Measurements from ENCODE around the gene LNX2. TPM values are rescaled to one million over a fixed set of nuclear protein-coding genes. Genes with fewer than 3 reads are reported as not detected.

LNX2 gene
- polyA plus RNA-seq, 2 donors, result 5.5 to 6.1 TPM

GRCh38 chr13:27639186-27639585, 18.9 kb upstream of the LNX2 start:
- Histone ChIP-seq H3K9me3 (ENCODE audit: control insufficient read depth in 2 of 2, insufficient read depth in 1 of 2, low read depth in 1 of 2, low read length in 1 of 2) (no peaks in the 10 kb centered on the region), H3K27me3 (ENCODE audit: control insufficient read depth in 1 of 2, insufficient read depth in 2 of 2, low read length in 2 of 2) (no peaks in the 10 kb centered on the region), H3K27ac (ENCODE audit: low read depth in 2 of 2, low read length in 1 of 2) (no peak overlapping the region), H3K4me3 (ENCODE audit: low read depth in 1 of 2, low read length in 2 of 2) (no peak overlapping the region), H3K36me3 (ENCODE audit: control insufficient read depth in 2 of 2, insufficient read depth in 2 of 2, low read length in 1 of 2) (no peaks in the 10 kb centered on the region), H3K4me1 (ENCODE audit: control insufficient read depth in 2 of 2, insufficient read depth in 2 of 2, low read length in 1 of 2) (peaks cover 0 to 5% of the 10 kb centered on the region in 2 donors)

- WGBS, 2 donors, result 23 to 24% methylated on average over 2 of the region's 2 CpGs
- peak overlapping the region; percentile 57 to 68 for H3K27ac ChIP-seq (ENCODE audit: low read depth in 2 of 2, low read length in 1 of 2)
- H3K9me3 ChIP-seq (ENCODE audit: control insufficient read depth in 2 of 2, insufficient read depth in 1 of 2, low read depth in 1 of 2, low read length in 1 of 2), result no peaks in the 10 kb centered on the region
- H3K27me3 ChIP-seq (ENCODE audit: control insufficient read depth in 1 of 2, insufficient read depth in 2 of 2, low read length in 2 of 2), result no peaks in the 10 kb centered on the region
- H3K36me3 ChIP-seq (ENCODE audit: control insufficient read depth in 2 of 2, insufficient read depth in 2 of 2, low read length in 1 of 2), result no peaks in the 10 kb centered on the region
- peaks cover 0 to 5% of the 10 kb centered on the region in 2 donors for H3K4me1 ChIP-seq (ENCODE audit: control insufficient read depth in 2 of 2, insufficient read depth in 2 of 2, low read length in 1 of 2)
- H3K4me3 ChIP-seq (ENCODE audit: low read depth in 1 of 2, low read length in 2 of 2), result no peak overlapping the region
Measured at GRCh38 chr13:27638521-27638920, 18.2 kb upstream of the LNX2 start.

- no peak overlapping the region for H3K4me3 ChIP-seq (ENCODE audit: low read depth in 1 of 2, low read length in 2 of 2)
- WGBS, 2 donors, result 70 to 77% methylated on average over 1 of the region's 1 CpG
- H3K4me1 ChIP-seq (ENCODE audit: control insufficient read depth in 2 of 2, insufficient read depth in 2 of 2, low read length in 1 of 2), result peaks cover 0 to 5% of the 10 kb centered on the region in 2 donors
- H3K27ac ChIP-seq (ENCODE audit: low read depth in 2 of 2, low read length in 1 of 2), result peak overlapping the region; percentile 25 to 70
- no peaks in the 10 kb centered on the region for H3K9me3 ChIP-seq (ENCODE audit: control insufficient read depth in 2 of 2, insufficient read depth in 1 of 2, low read depth in 1 of 2, low read length in 1 of 2)
- H3K27me3 ChIP-seq (ENCODE audit: control insufficient read depth in 1 of 2, insufficient read depth in 2 of 2, low read length in 2 of 2), result no peaks in the 10 kb centered on the region
- H3K36me3 ChIP-seq (ENCODE audit: control insufficient read depth in 2 of 2, insufficient read depth in 2 of 2, low read length in 1 of 2), result no peaks in the 10 kb centered on the region
Measured at GRCh38 chr13:27638001-27638400, 17.7 kb upstream of the LNX2 start.

GRCh38 chr13:27637289-27637626, 16.9 kb upstream of the LNX2 start:
- 88% methylated on average over 1 of the region's 1 CpG for WGBS, 2 donors
- Histone ChIP-seq H3K4me3 (ENCODE audit: low read depth in 1 of 2, low read length in 2 of 2) (no peak overlapping the region), H3K9me3 (ENCODE audit: control insufficient read depth in 2 of 2, insufficient read depth in 1 of 2, low read depth in 1 of 2, low read length in 1 of 2) (no peaks in the 10 kb centered on the region), H3K27me3 (ENCODE audit: control insufficient read depth in 1 of 2, insufficient read depth in 2 of 2, low read length in 2 of 2) (no peaks in the 10 kb centered on the region), H3K27ac (ENCODE audit: low read depth in 2 of 2, low read length in 1 of 2) (no peak overlapping the region), H3K4me1 (ENCODE audit: control insufficient read depth in 2 of 2, insufficient read depth in 2 of 2, low read length in 1 of 2) (peaks cover 0 to 5% of the 10 kb centered on the region in 2 donors), H3K36me3 (ENCODE audit: control insufficient read depth in 2 of 2, insufficient read depth in 2 of 2, low read length in 1 of 2) (no peaks in the 10 kb centered on the region)

- Histone ChIP-seq H3K27ac (ENCODE audit: low read depth in 2 of 2, low read length in 1 of 2) (no peak overlapping the region), H3K27me3 (ENCODE audit: control insufficient read depth in 1 of 2, insufficient read depth in 2 of 2, low read length in 2 of 2) (no peaks in the 10 kb centered on the region), H3K4me3 (ENCODE audit: low read depth in 1 of 2, low read length in 2 of 2) (no peak overlapping the region), H3K36me3 (ENCODE audit: control insufficient read depth in 2 of 2, insufficient read depth in 2 of 2, low read length in 1 of 2) (no peaks in the 10 kb centered on the region), H3K9me3 (ENCODE audit: control insufficient read depth in 2 of 2, insufficient read depth in 1 of 2, low read depth in 1 of 2, low read length in 1 of 2) (no peaks in the 10 kb centered on the region), H3K4me1 (ENCODE audit: control insufficient read depth in 2 of 2, insufficient read depth in 2 of 2, low read length in 1 of 2) (peaks cover 0 to 5% of the 10 kb centered on the region in 2 donors)
- 34 to 54% methylated on average over 6 of the region's 6 CpGs for WGBS, 2 donors
Measured at GRCh38 chr13:27636589-27637288, 16.4 kb upstream of the LNX2 start.

GRCh38 chr13:27635266-27635665, 14.9 kb upstream of the LNX2 start:
- peaks cover 0 to 7% of the 10 kb centered on the region in 2 donors for H3K4me1 ChIP-seq (ENCODE audit: control insufficient read depth in 2 of 2, insufficient read depth in 2 of 2, low read length in 1 of 2)
- 75 to 81% methylated on average over 1 of the region's 1 CpG for WGBS, 2 donors
- H3K27me3 ChIP-seq (ENCODE audit: control insufficient read depth in 1 of 2, insufficient read depth in 2 of 2, low read length in 2 of 2), result no peaks in the 10 kb centered on the region
- H3K36me3 ChIP-seq (ENCODE audit: control insufficient read depth in 2 of 2, insufficient read depth in 2 of 2, low read length in 1 of 2), result no peaks in the 10 kb centered on the region
- H3K27ac ChIP-seq (ENCODE audit: low read depth in 2 of 2, low read length in 1 of 2), result no peak overlapping the region
- no peak overlapping the region for H3K4me3 ChIP-seq (ENCODE audit: low read depth in 1 of 2, low read length in 2 of 2)
- H3K9me3 ChIP-seq (ENCODE audit: control insufficient read depth in 2 of 2, insufficient read depth in 1 of 2, low read depth in 1 of 2, low read length in 1 of 2), result no peaks in the 10 kb centered on the region

- H3K27ac ChIP-seq (ENCODE audit: low read depth in 2 of 2, low read length in 1 of 2), result peak overlapping the region; percentile 78 to 81
- no peaks in the 10 kb centered on the region for H3K36me3 ChIP-seq (ENCODE audit: control insufficient read depth in 2 of 2, insufficient read depth in 2 of 2, low read length in 1 of 2)
- 54 to 68% methylated on average over 3 of the region's 3 CpGs for WGBS, 2 donors
- peaks cover 0 to 7% of the 10 kb centered on the region in 2 donors for H3K4me1 ChIP-seq (ENCODE audit: control insufficient read depth in 2 of 2, insufficient read depth in 2 of 2, low read length in 1 of 2)
- H3K9me3 ChIP-seq (ENCODE audit: control insufficient read depth in 2 of 2, insufficient read depth in 1 of 2, low read depth in 1 of 2, low read length in 1 of 2), result no peaks in the 10 kb centered on the region
- H3K4me3 ChIP-seq (ENCODE audit: low read depth in 1 of 2, low read length in 2 of 2), result no peak overlapping the region
- H3K27me3 ChIP-seq (ENCODE audit: control insufficient read depth in 1 of 2, insufficient read depth in 2 of 2, low read length in 2 of 2), result no peaks in the 10 kb centered on the region
Measured at GRCh38 chr13:27634791-27635190, 14.5 kb upstream of the LNX2 start.

GRCh38 chr13:27634231-27634630, 13.9 kb upstream of the LNX2 start:
- no peaks in the 10 kb centered on the region for H3K9me3 ChIP-seq (ENCODE audit: control insufficient read depth in 2 of 2, insufficient read depth in 1 of 2, low read depth in 1 of 2, low read length in 1 of 2)
- H3K27ac ChIP-seq (ENCODE audit: low read depth in 2 of 2, low read length in 1 of 2), result peak overlapping the region in 1 of 2 donors; percentile 78
- peaks cover 0 to 7% of the 10 kb centered on the region in 2 donors for H3K4me1 ChIP-seq (ENCODE audit: control insufficient read depth in 2 of 2, insufficient read depth in 2 of 2, low read length in 1 of 2)
- no peaks in the 10 kb centered on the region for H3K36me3 ChIP-seq (ENCODE audit: control insufficient read depth in 2 of 2, insufficient read depth in 2 of 2, low read length in 1 of 2)
- no peak overlapping the region for H3K4me3 ChIP-seq (ENCODE audit: low read depth in 1 of 2, low read length in 2 of 2)
- H3K27me3 ChIP-seq (ENCODE audit: control insufficient read depth in 1 of 2, insufficient read depth in 2 of 2, low read length in 2 of 2), result no peaks in the 10 kb centered on the region
- WGBS, 2 donors, result 46 to 61% methylated on average over 2 of the region's 2 CpGs

- no peaks in the 10 kb centered on the region for H3K36me3 ChIP-seq (ENCODE audit: control insufficient read depth in 2 of 2, insufficient read depth in 2 of 2, low read length in 1 of 2)
- 88 to 91% methylated on average over 1 of the region's 1 CpG for WGBS, 2 donors
- peaks cover 0 to 4% of the 10 kb centered on the region in 2 donors for H3K4me1 ChIP-seq (ENCODE audit: control insufficient read depth in 2 of 2, insufficient read depth in 2 of 2, low read length in 1 of 2)
- H3K27ac ChIP-seq (ENCODE audit: low read depth in 2 of 2, low read length in 1 of 2), result peak overlapping the region; percentile 1 to 31
- no peak overlapping the region for H3K4me3 ChIP-seq (ENCODE audit: low read depth in 1 of 2, low read length in 2 of 2)
- no peaks in the 10 kb centered on the region for H3K27me3 ChIP-seq (ENCODE audit: control insufficient read depth in 1 of 2, insufficient read depth in 2 of 2, low read length in 2 of 2)
- no peaks in the 10 kb centered on the region for H3K9me3 ChIP-seq (ENCODE audit: control insufficient read depth in 2 of 2, insufficient read depth in 1 of 2, low read depth in 1 of 2, low read length in 1 of 2)
Measured at GRCh38 chr13:27632648-27633047, 12.3 kb upstream of the LNX2 start.

- 85 to 90% methylated on average over 4 of the region's 4 CpGs for WGBS, 2 donors
- H3K27ac ChIP-seq (ENCODE audit: low read depth in 2 of 2, low read length in 1 of 2), result no peak overlapping the region
Measured at GRCh38 chr13:27632214-27632613, 11.9 kb upstream of the LNX2 start.

More at GRCh38 chr13:27632214-27632613, 11.9 kb upstream of the LNX2 start:
- H3K36me3 ChIP-seq (ENCODE audit: control insufficient read depth in 2 of 2, insufficient read depth in 2 of 2, low read length in 1 of 2), result no peaks in the 10 kb centered on the region
- peaks cover 0 to 4% of the 10 kb centered on the region in 2 donors for H3K4me1 ChIP-seq (ENCODE audit: control insufficient read depth in 2 of 2, insufficient read depth in 2 of 2, low read length in 1 of 2)
- H3K9me3 ChIP-seq (ENCODE audit: control insufficient read depth in 2 of 2, insufficient read depth in 1 of 2, low read depth in 1 of 2, low read length in 1 of 2), result no peaks in the 10 kb centered on the region
- H3K4me3 ChIP-seq (ENCODE audit: low read depth in 1 of 2, low read length in 2 of 2), result no peak overlapping the region
- H3K27me3 ChIP-seq (ENCODE audit: control insufficient read depth in 1 of 2, insufficient read depth in 2 of 2, low read length in 2 of 2), result no peaks in the 10 kb centered on the region

Measured in esophagus (tissue), 2 donors.